HG02981 (cell line): ENCODE measurements around the gene SRC.
A peak's percentile ranks its signal among the peaks of the same experiment; 100 is the strongest.

Source experiments
- ATAC-seq: cut with Tn5 transposase; IDR thresholded peaks from one replicate; pipeline ENCODE4 v1.9.1; 2021; ENCODE audit warnings: mild to moderate bottlenecking, moderate library complexity; ENCODE audit not compliant: unreplicated experiment

SRC gene

GRCh38 chr20:37314617-37315016 is 31.3 kb upstream of the SRC start:
- ATAC-seq: no peak

GRCh38 chr20:37315021-37315451 is 30.9 kb upstream of the SRC start:
- ATAC-seq: no peak

- ATAC-seq: peak; percentile 35
These were observed 30.4 kb upstream of the SRC start for GRCh38 chr20:37315452-37316110.

- ATAC-seq: peak; percentile 83
These were observed 29.7 kb upstream of the SRC start for GRCh38 chr20:37316116-37316774.

GRCh38 chr20:37316775-37317170 is 29.2 kb upstream of the SRC start:
- ATAC-seq: peak; percentile 9

GRCh38 chr20:37317316-37317715 is 28.6 kb upstream of the SRC start:
- no peak for ATAC-seq

GRCh38 chr20:37317994-37318640 is 27.8 kb upstream of the SRC start:
- no peak for ATAC-seq

GRCh38 chr20:37319151-37319671 is 26.7 kb upstream of the SRC start:
- ATAC-seq: no peak

GRCh38 chr20:37323985-37324384 is 22.0 kb upstream of the SRC start:
- no peak for ATAC-seq

- ATAC-seq: no peak
These were observed 20.7 kb upstream of the SRC start for GRCh38 chr20:37325206-37325605.

- ATAC-seq: no peak
These were observed 19.3 kb upstream of the SRC start for GRCh38 chr20:37326666-37327065.

GRCh38 chr20:37327748-37328147 is 18.2 kb upstream of the SRC start:
- no peak for ATAC-seq

- no peak for ATAC-seq
These were observed 17.6 kb upstream of the SRC start for GRCh38 chr20:37328149-37328945.

GRCh38 chr20:37329481-37330165 is 16.3 kb upstream of the SRC start:
- ATAC-seq: no peak

GRCh38 chr20:37330316-37330715 is 15.6 kb upstream of the SRC start:
- no peak for ATAC-seq

- ATAC-seq: no peak
These were observed 14.7 kb upstream of the SRC start for GRCh38 chr20:37331060-37331857.

- no peak for ATAC-seq
These were observed 12.7 kb upstream of the SRC start for GRCh38 chr20:37333130-37333847.

- no peak for ATAC-seq
These were observed 12.1 kb upstream of the SRC start for GRCh38 chr20:37333848-37334318.

GRCh38 chr20:37334450-37334849 is 11.5 kb upstream of the SRC start:
- no peak for ATAC-seq
